Stimulated activated CD4-positive, alpha-beta T cell treated with anti-CD3 and anti-CD28 coated beads, Interleukin-15, amount 100 ng/mL, for 24 hours (primary cell): ENCODE results near the gene GSS.
A peak's percentile ranks its signal among the peaks of the same experiment; 100 is the strongest.
"Not testable (repeated sequence)": the region's sequence is repeated elsewhere in the genome, so short reads cannot be mapped to it uniquely, and the experiment has no call there.

Experiments used
- DNase-seq: peaks from one replicate; pipeline ENCODE4 v3.0.0-alpha.2; 2020

GSS gene

GRCh38 chr20:34894723-34895122, 60.9 kb downstream of the GSS start:
- DNase-seq, result no peak

- no peak for DNase-seq
Observed at GRCh38 chr20:34892671-34893070, 62.9 kb downstream of the GSS start.

GRCh38 chr20:34891166-34892062, 64.2 kb downstream of the GSS start:
- DNase-seq, result peak; percentile 57

- DNase-seq, result no peak
Observed at GRCh38 chr20:34888468-34888867, 67.1 kb downstream of the GSS start.

GRCh38 chr20:34887023-34887422, 68.6 kb downstream of the GSS start:
- no peak for DNase-seq

GRCh38 chr20:34886122-34886521, 69.5 kb downstream of the GSS start:
- DNase-seq, result no peak

GRCh38 chr20:34884260-34884659, 71.3 kb downstream of the GSS start:
- DNase-seq, result no peak

GRCh38 chr20:34883809-34884208, 71.8 kb downstream of the GSS start:
- no peak for DNase-seq

- DNase-seq, result no peak
Observed at GRCh38 chr20:34883087-34883688, 72.4 kb downstream of the GSS start.

- no peak for DNase-seq
Observed at GRCh38 chr20:34881689-34882088, 73.9 kb downstream of the GSS start.

GRCh38 chr20:34880971-34881370, 74.6 kb downstream of the GSS start:
- DNase-seq, result not testable (repeated sequence)

GRCh38 chr20:34880215-34880850, 75.3 kb downstream of the GSS start:
- DNase-seq, result no peak
